Naive thymus-derived CD8-positive, alpha-beta T cell (primary cell): ENCODE results near the gene HMCES. TPM values are rescaled to one million over a fixed set of nuclear protein-coding genes. Genes with fewer than 3 reads are reported as not detected.
"Not testable (repeated sequence)": the region's sequence is repeated elsewhere in the genome, so short reads cannot be mapped to it uniquely, and the experiment has no call there.

Experiments used
- ATAC-seq, 2 donors: fragments of 150-1000 bp; cut with Tn5 transposase in 1 of 2; sonication (Bioruptor Pico), chemical (Tn5 transposase) in 1 of 2; 1 replicate in 1 of 2; 2 replicates in 1 of 2; pipeline ENCODE4 v1.10.0; 2021; ENCODE audit warnings: mild to moderate bottlenecking in 2 of 2, moderate library complexity in 2 of 2
- POLR2A ChIA-PET: fragments of 350-600 bp; sonication (Branson Sonifier 250); formaldehyde crosslinking; loops from one replicate; lab custom pipeline; 2021; ENCODE audit warnings: antibody characterized with exemption; lab: Charles Lee
- DNase-seq, 10 donors: peaks; one replicate each; pipeline versions ENCODE4 v3.0.0 to v3.0.0-alpha.2; 2020 to 2022
- H3K27ac Mint-ChIP-seq, 10 donors: one replicate each; pipeline ENCODE4 v1.8.0; 2020 to 2022; ENCODE audit warnings: mild to moderate bottlenecking in 10 of 10, mixed read lengths in 10 of 10, moderate library complexity in 4 of 10, inconsistent platforms in 1 of 10
- H3K27me3 Mint-ChIP-seq, 5 donors: one replicate each; pipeline ENCODE4 v1.8.0; 2021 to 2022; ENCODE audit warnings: mixed read lengths in 5 of 5
- H3K36me3 Mint-ChIP-seq, 3 donors: one replicate each; pipeline ENCODE4 v1.8.0; 2020 to 2022; ENCODE audit warnings: mixed read lengths in 3 of 3, mild to moderate bottlenecking in 2 of 3, inconsistent platforms in 1 of 3
- H3K4me1 Mint-ChIP-seq, 4 donors: one replicate each; pipeline ENCODE4 v1.8.0; 2021 to 2022; ENCODE audit warnings: mixed read lengths in 4 of 4
- H3K4me3 Mint-ChIP-seq, 10 donors: one replicate each; pipeline ENCODE4 v1.8.0; 2020 to 2022; ENCODE audit warnings: mild to moderate bottlenecking in 10 of 10, mixed read lengths in 10 of 10, moderate library complexity in 6 of 10, inconsistent platforms in 1 of 10
- H3K9me3 Mint-ChIP-seq, 9 donors: one replicate each; pipeline ENCODE4 v1.8.0; 2020 to 2022; ENCODE audit warnings: mixed read lengths in 9 of 9, mild to moderate bottlenecking in 3 of 9, inconsistent platforms in 1 of 9, moderate library complexity in 1 of 9
- polyA plus RNA-seq, 3 donors: library from polyadenylated mRNA; unstranded; fragments of 300-500 nt; fragmentation: Illumina TruSeq; gene quantifications; one replicate each; pipeline ENCODE4 v1.2.3, GENCODE V29; 2021
- total RNA-seq, 8 experiments: library from RNA in 2 of 8; stranded (reverse) in 2 of 8; gene quantifications; one replicate each; pipeline ENCODE4 v1.2.3 and lab custom pipeline; 2021 to 2026

Gene HMCES
- total and polyA plus RNA-seq, 5 experiments from 2014 or later, result 54.5 to 112 (median 82.2) TPM

- POLR2A ChIA-PET, result interaction anchor here (2.5 kb wide), 1 partner anchor 10 kb away, joined by 15 read pairs; a partner anchor contains a TSS
- H3K36me3 Mint-ChIP-seq, result no peaks in the 10 kb centered on the region
- no peak overlapping the region for H3K4me3 Mint-ChIP-seq
- no peaks in the 10 kb centered on the region for H3K9me3 Mint-ChIP-seq
- H3K27me3 Mint-ChIP-seq, result no peaks in the 10 kb centered on the region
- DNase-seq, result peak in 1 of 10 donors; percentile 16
- H3K4me1 Mint-ChIP-seq, result peaks cover 0 to 7% (median 0%) of the 10 kb centered on the region in 4 donors
- no peak overlapping the region for H3K27ac Mint-ChIP-seq
- ATAC-seq, result no peak
Observed at GRCh38 chr3:129326595-129326994, 47.9 kb downstream of the HMCES start.

- POLR2A ChIA-PET, result interaction anchor here (0.7 to 2.5 kb wide), 2 partner anchors 11 to 502 kb away, joined by 10 to 15 read pairs; a partner anchor contains a TSS
- Mint-ChIP-seq H3K4me3 (no peak overlapping the region), H3K27me3 (no peaks in the 10 kb centered on the region), H3K9me3 (no peaks in the 10 kb centered on the region), H3K36me3 (no peaks in the 10 kb centered on the region), H3K4me1 (peaks cover 0 to 7% (median 0%) of the 10 kb centered on the region in 4 donors), H3K27ac (no peak overlapping the region)
- DNase-seq (no peak), ATAC-seq (no peak)
Observed at GRCh38 chr3:129327510-129327909, 48.8 kb downstream of the HMCES start.

DNA sequence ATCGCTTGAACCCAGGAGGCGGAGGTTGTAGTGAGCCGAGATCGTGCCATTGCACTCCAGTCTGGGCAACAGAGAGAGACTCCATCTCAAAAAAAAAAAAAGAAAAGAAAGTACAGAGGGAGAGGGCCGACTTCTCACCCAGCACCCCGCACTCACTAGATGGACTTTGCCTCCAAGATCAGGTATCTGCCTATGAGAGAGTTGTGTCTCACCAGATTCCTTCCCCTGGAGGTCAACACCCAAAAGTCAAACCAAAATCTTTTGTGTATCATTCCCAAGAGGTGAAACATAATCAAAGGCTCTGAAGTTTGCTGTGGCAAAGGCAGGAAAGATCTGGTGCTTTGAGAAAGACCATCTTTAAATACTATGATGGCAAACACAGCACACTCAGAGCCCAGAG, 51.2 kb downstream of the HMCES start:
- Mint-ChIP-seq H3K4me1 (peaks cover 0 to 7% (median under 1%) of the 10 kb centered on the region in 4 donors), H3K27me3 (no peaks in the 10 kb centered on the region), H3K9me3 (no peaks in the 10 kb centered on the region), H3K36me3 (no peaks in the 10 kb centered on the region), H3K4me3 (no peak overlapping the region), H3K27ac (no peak overlapping the region)
- POLR2A ChIA-PET, result interaction anchor here (0.9 kb wide), 1 partner anchor 13 kb away, joined by 4 read pairs; a partner anchor contains a TSS
- DNase-seq (no peak), ATAC-seq (no peak)

DNA sequence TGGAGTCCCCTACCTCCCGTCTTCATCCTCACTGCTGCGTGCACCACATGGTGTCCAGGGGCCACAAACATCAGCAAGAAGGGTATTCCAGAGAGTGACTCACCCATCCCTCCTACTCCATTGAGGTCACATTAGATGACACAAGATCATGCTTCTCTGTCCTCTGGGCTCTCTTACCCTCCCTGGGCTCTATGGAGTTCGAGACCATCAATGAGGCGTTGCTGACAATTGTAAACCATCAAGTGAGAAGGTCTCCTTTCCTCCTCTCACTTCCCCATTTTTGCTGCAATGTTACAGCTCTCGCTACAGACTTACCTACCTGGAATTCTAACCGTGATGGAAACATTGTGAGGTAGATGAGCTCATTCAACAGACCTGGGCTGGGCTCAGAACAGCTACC, 51.7 kb downstream of the HMCES start:
- Mint-ChIP-seq H3K27me3 (no peaks in the 10 kb centered on the region), H3K4me1 (peaks cover 0 to 7% (median under 1%) of the 10 kb centered on the region in 4 donors), H3K36me3 (no peaks in the 10 kb centered on the region), H3K9me3 (no peaks in the 10 kb centered on the region), H3K4me3 (no peak overlapping the region), H3K27ac (no peak overlapping the region)
- no peak for ATAC-seq
- POLR2A ChIA-PET, result no interaction called here
- DNase-seq, result no peak

DNA sequence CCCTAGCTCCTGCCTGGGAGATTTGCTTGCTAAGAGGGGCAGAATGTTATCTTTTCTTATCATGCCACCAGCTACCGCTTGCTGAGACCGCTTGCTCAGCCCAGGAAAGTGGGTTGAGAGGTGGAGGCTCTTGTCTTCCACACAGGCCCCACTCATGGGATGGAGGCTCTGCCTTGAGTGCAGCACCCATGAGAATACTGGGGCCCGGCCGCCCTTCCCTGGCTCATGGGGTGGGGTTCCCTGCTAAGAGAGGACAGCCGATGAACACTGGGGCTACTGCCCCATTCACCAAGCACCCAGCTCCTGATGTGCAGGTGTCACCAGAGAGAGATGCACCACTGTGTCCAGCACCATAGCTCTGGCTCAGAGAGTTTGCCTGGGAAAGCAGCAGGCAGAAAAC, 55.2 kb downstream of the HMCES start:
- no peaks in the 10 kb centered on the region for H3K9me3 Mint-ChIP-seq

GRCh38 chr3:129336093-129336706, 57.5 kb downstream of the HMCES start:
- H3K4me1 Mint-ChIP-seq, result peaks cover 0 to 3% (median 0%) of the 10 kb centered on the region in 4 donors
- H3K27me3 Mint-ChIP-seq, result no peaks in the 10 kb centered on the region
- H3K27ac Mint-ChIP-seq, result no peak overlapping the region
- H3K9me3 Mint-ChIP-seq, result no peaks in the 10 kb centered on the region
- DNase-seq, result no peak
- POLR2A ChIA-PET, result no interaction called here
- no peak for ATAC-seq
- no peaks in the 10 kb centered on the region for H3K36me3 Mint-ChIP-seq
- no peak overlapping the region for H3K4me3 Mint-ChIP-seq

More for the DNA sequence above, 55.2 kb downstream of the HMCES start:
- no peak overlapping the region for H3K27ac Mint-ChIP-seq
- H3K36me3 Mint-ChIP-seq, result no peaks in the 10 kb centered on the region
- no peak for ATAC-seq
- no peak for DNase-seq
- no peaks in the 10 kb centered on the region for H3K27me3 Mint-ChIP-seq
- peaks cover 0 to 7% (median 2%) of the 10 kb centered on the region in 4 donors for H3K4me1 Mint-ChIP-seq
- POLR2A ChIA-PET, result interaction anchor here (0.9 kb wide), 1 partner anchor 17 kb away, joined by 3 read pairs; no protein-coding TSS in a partner anchor
- no peak overlapping the region for H3K4me3 Mint-ChIP-seq

GRCh38 chr3:129337719-129338118, 59.0 kb downstream of the HMCES start:
- H3K27ac Mint-ChIP-seq, ATAC-seq, H3K4me3 Mint-ChIP-seq, H3K4me1 Mint-ChIP-seq, DNase-seq, H3K9me3 Mint-ChIP-seq, H3K27me3 Mint-ChIP-seq, H3K36me3 Mint-ChIP-seq, POLR2A ChIA-PET: not testable (repeated sequence)

- H3K9me3 Mint-ChIP-seq, H3K4me1 Mint-ChIP-seq, H3K36me3 Mint-ChIP-seq, DNase-seq, POLR2A ChIA-PET, H3K27ac Mint-ChIP-seq, H3K4me3 Mint-ChIP-seq, ATAC-seq: not testable (repeated sequence)
- peaks cover 5 to 19% (median 12%) of the 10 kb centered on the region in 5 donors for H3K27me3 Mint-ChIP-seq
Observed at GRCh38 chr3:129339186-129339585, 60.5 kb downstream of the HMCES start.

DNA sequence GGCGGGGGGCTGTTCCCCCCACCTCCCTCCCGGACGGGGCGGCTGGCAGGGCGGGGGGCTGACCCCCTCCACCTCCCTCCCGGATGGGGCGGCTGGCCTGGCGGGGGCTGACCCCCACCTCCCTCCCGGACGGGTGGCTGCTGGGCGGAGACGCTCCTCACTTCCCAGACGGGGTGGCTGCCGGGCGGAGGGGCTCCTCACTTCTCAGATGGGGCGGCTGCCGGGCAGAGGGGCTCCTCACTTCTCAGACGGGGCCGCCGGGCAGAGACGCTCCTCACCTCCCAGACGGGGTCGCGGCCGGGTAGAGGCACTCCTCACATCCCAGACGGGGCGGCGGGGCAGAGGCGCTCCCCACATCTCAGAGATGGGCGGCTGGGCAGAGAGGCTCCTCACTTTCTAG, 61.2 kb downstream of the HMCES start:
- H3K27ac Mint-ChIP-seq, POLR2A ChIA-PET, DNase-seq, H3K4me3 Mint-ChIP-seq, H3K36me3 Mint-ChIP-seq, H3K4me1 Mint-ChIP-seq, ATAC-seq, H3K9me3 Mint-ChIP-seq: not testable (repeated sequence)
- peaks cover 7 to 23% (median 14%) of the 10 kb centered on the region in 5 donors for H3K27me3 Mint-ChIP-seq

GRCh38 chr3:129341331-129342141, 62.9 kb downstream of the HMCES start:
- ATAC-seq (no peak), DNase-seq (no peak)
- Mint-ChIP-seq H3K4me3 (no peak overlapping the region), H3K4me1 (peaks cover 3 to 12% (median 6%) of the 10 kb centered on the region in 4 donors), H3K27me3 (peaks cover 9 to 37% (median 23%) of the 10 kb centered on the region in 5 donors), H3K9me3 (peaks cover 0 to 2% (median 0%) of the 10 kb centered on the region in 9 donors), H3K36me3 (no peaks in the 10 kb centered on the region), H3K27ac (no peak overlapping the region)
- POLR2A ChIA-PET, result no interaction called here

GRCh38 chr3:129343643-129344360, 65.1 kb downstream of the HMCES start:
- Mint-ChIP-seq H3K4me3 (peak overlapping the region in 7 of 10 donors; percentile 4 to 77 (median 67)), H3K36me3 (no peaks in the 10 kb centered on the region), H3K27me3 (peaks cover 9 to 37% (median 26%) of the 10 kb centered on the region in 5 donors), H3K9me3 (peaks cover 0 to 2% (median 0%) of the 10 kb centered on the region in 9 donors), H3K27ac (peak overlapping the region in 1 of 10 donors; percentile 18), H3K4me1 (peaks cover 1 to 12% (median 10%) of the 10 kb centered on the region in 4 donors)
- peak; percentile 91 to 92 for ATAC-seq
- POLR2A ChIA-PET, result interaction anchor here (0.6 kb wide), 1 partner anchor 492 kb away, joined by 3 read pairs; no protein-coding TSS in a partner anchor
- DNase-seq, result peak in 7 of 10 donors; percentile 16 to 36 (median 21)

DNA sequence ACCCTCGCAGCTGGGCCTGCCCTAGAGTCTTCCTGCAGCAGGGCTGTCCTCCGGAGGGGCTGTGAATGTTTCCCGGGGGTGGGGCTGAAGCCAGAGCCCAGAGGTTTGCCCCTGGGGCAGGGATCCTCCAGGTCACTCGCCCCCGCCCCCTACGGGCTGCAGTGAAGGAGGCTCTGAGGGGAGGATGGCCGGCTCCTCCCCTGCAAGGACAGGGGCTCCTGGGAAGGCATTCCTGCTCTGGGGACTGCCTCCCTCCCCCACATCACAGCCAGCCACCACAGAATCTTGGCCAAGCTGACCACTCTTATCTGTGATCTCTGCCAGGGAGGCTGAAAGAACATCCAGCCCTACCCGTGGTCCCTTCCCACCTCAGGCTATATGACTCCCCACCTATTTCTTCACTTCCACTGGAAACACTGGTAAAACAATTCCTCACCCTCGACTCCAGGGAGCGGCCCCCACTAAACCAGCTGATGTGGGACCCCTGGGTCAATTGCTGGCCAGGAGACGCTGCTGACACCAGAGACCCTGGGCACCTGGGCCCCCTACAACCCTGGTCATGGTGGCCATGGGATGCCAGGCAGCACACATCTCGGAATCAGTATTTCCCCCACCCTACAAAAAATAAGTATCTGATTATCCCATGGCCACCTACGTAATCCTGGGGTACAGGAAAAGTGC, 66.0 kb downstream of the HMCES start:
- Mint-ChIP-seq H3K4me3 (peak overlapping the region in 7 of 10 donors; percentile 2 to 58 (median 20)), H3K36me3 (no peaks in the 10 kb centered on the region), H3K4me1 (peaks cover 1 to 12% (median 10%) of the 10 kb centered on the region in 4 donors), H3K27me3 (peaks cover 9 to 37% (median 26%) of the 10 kb centered on the region in 5 donors), H3K9me3 (peaks cover 0 to 2% (median 0%) of the 10 kb centered on the region in 9 donors), H3K27ac (peak overlapping the region in 1 of 10 donors; percentile 3)
- no peak for DNase-seq
- no peak for ATAC-seq
- POLR2A ChIA-PET, result interaction anchor here (0.6 kb wide), 1 partner anchor 491 kb away, joined by 3 read pairs; no protein-coding TSS in a partner anchor
